Stimulated activated CD4-positive, alpha-beta T cell treated with anti-CD3 and anti-CD28 coated beads, TNF-alpha, amount 100 ng/mL, for 1 hour (primary cell): ENCODE measurements around the gene ALG2.

ENCODE experiments used
- DNase-seq, 3 donors: peaks; one replicate each; pipeline ENCODE4 v3.0.0-alpha.2; 2020; ENCODE audit warnings: low read depth in 3 of 3, low spot score in 1 of 3

Gene ALG2

GRCh38 chr9:99176527-99177013 lies 45.2 kb downstream of the ALG2 start:
- no peak for DNase-seq

GRCh38 chr9:99173570-99174504 lies 47.9 kb downstream of the ALG2 start:
- no peak for DNase-seq

- DNase-seq = no peak
These were observed 49.3 kb downstream of the ALG2 start for GRCh38 chr9:99172124-99173091.

GRCh38 chr9:99171225-99172123 lies 50.3 kb downstream of the ALG2 start:
- DNase-seq = no peak

GRCh38 chr9:99169982-99170761 lies 51.6 kb downstream of the ALG2 start:
- no peak for DNase-seq

GRCh38 chr9:99169086-99169485 lies 52.7 kb downstream of the ALG2 start:
- DNase-seq = no peak

- DNase-seq = no peak
These were observed 54.0 kb downstream of the ALG2 start for GRCh38 chr9:99167694-99168093.

GRCh38 chr9:99167119-99167518 lies 54.6 kb downstream of the ALG2 start:
- DNase-seq = no peak
